ENCODE results near the gene TRPV4. TPM values are rescaled to one million over a fixed set of nuclear protein-coding genes. Genes with fewer than 3 reads are reported as not detected.

The TRPV4 gene
- total and polyA plus RNA-seq, 4 experiments from 2014 or later = 0.17 TPM; not detected in 3

DNA sequence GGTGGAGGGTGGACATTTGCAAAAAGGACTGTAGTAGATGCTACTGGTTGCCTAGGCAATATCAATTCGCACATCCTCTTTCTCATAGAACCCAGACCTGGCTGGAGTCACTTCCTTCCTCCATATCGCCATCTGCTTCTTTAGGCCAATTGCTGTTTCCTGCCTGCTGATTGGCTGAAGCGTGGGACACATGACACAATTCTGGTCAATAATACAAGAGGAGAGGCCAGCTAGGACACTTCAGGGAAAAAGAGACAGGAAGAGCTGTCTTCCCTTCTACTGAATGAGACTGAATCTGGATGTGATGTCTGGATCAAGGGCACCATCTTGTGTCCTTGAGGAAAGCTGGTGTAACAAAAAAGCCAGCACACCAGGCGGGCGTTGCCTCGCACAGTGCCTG lies 53.8 kb downstream of the TRPV4 start:
- Mint-ChIP-seq H3K36me3 (no peaks in the 10 kb centered on the region), H3K4me1 (peaks cover 5 to 6% (median 6%) of the 10 kb centered on the region in 4 donors), H3K4me3 (no peak overlapping the region), H3K9me3 (peaks cover 0 to 2% (median 0%) of the 10 kb centered on the region in 8 donors), H3K27me3 (peaks cover 3% of the 10 kb centered on the region in 2 donors), H3K27ac (no peak overlapping the region)
- Histone ChIP-seq H3K4me1 (ENCODE audit: insufficient read depth, low read length) (no peaks in the 10 kb centered on the region), H3K27me3 (ENCODE audit: insufficient read depth, low read length) (no peaks in the 10 kb centered on the region), H3K9me3 (ENCODE audit: control insufficient read depth in 1 of 2, low read length in 2 of 2) (no peaks in the 10 kb centered on the region), H3K27ac (ENCODE audit: low read depth, low read length) (no peak overlapping the region), H3K4me3 (ENCODE audit: low read length in 2 of 2) (no peak overlapping the region), H3K36me3 (ENCODE audit: insufficient read depth, low read length) (no peaks in the 10 kb centered on the region)
- CTCF ChIA-PET (ENCODE audit: partially characterized antibody) = interaction anchor here (2.6 to 2.7 kb wide), 2 partner anchors 182 to 346 kb away, joined by 7 to 16 read pairs; no protein-coding TSS in a partner anchor
- POLR2A ChIA-PET (ENCODE audit: partially characterized antibody) = no interaction called here
- intact Hi-C loops (cut with micrococcal nuclease) = no loop called here
- DNase-seq = no peak

DNA sequence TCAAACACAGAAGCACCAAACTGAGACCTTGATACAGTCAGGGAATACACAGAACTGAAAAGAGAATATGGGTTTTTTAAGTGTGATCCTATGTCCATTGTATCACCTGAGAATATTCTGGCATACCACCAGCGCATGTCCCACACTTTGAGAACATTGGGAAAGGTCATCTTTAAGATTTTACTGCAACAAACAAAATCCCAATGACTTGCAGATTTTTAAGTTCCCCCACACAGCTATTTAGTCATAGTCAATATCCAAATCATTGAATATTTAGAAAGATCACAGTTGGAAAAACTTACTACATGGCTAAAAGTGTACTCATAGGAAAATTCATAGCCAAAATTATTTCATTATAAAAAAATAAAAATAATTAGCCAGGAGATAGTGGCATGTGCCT lies 54.5 kb downstream of the TRPV4 start:
- CTCF ChIA-PET (ENCODE audit: partially characterized antibody) = interaction anchor here (1.5 to 2.7 kb wide), 3 partner anchors 182 to 351 kb away, joined by 6 to 16 read pairs (median 7); no protein-coding TSS in a partner anchor
- intact Hi-C loops (cut with micrococcal nuclease) = no loop called here
- Histone ChIP-seq H3K9me3 (ENCODE audit: control insufficient read depth in 1 of 2, low read length in 2 of 2) (no peaks in the 10 kb centered on the region), H3K4me1 (ENCODE audit: insufficient read depth, low read length) (no peaks in the 10 kb centered on the region), H3K27me3 (ENCODE audit: insufficient read depth, low read length) (no peaks in the 10 kb centered on the region), H3K4me3 (ENCODE audit: low read length in 2 of 2) (no peak overlapping the region), H3K36me3 (ENCODE audit: insufficient read depth, low read length) (no peaks in the 10 kb centered on the region), H3K27ac (ENCODE audit: low read depth, low read length) (no peak overlapping the region)
- Mint-ChIP-seq H3K4me3 (no peak overlapping the region), H3K27me3 (peaks cover 3% of the 10 kb centered on the region in 2 donors), H3K9me3 (peaks cover 0 to 2% (median 0%) of the 10 kb centered on the region in 8 donors), H3K27ac (no peak overlapping the region), H3K36me3 (no peaks in the 10 kb centered on the region), H3K4me1 (peaks cover 5 to 7% (median 6%) of the 10 kb centered on the region in 4 donors)
- DNase-seq = no peak
- POLR2A ChIA-PET (ENCODE audit: partially characterized antibody) = no interaction called here

- H3K4me1 Mint-ChIP-seq = peaks cover 5 to 9% (median 6%) of the 10 kb centered on the region in 4 donors
- ChIA-PET CTCF (ENCODE audit: partially characterized antibody) (interaction anchor here (0.5 to 2.7 kb wide), 7 partner anchors 29 to 530 kb away, joined by 3 to 16 read pairs (median 4); no protein-coding TSS in a partner anchor), POLR2A (ENCODE audit: partially characterized antibody) (no interaction called here)
- H3K9me3 ChIP-seq (ENCODE audit: control insufficient read depth in 1 of 2, low read length in 2 of 2) = no peaks in the 10 kb centered on the region
- no peaks in the 10 kb centered on the region for H3K27me3 ChIP-seq (ENCODE audit: insufficient read depth, low read length)
- H3K4me1 ChIP-seq (ENCODE audit: insufficient read depth, low read length) = no peaks in the 10 kb centered on the region
- H3K4me3 Mint-ChIP-seq = peak overlapping the region in 5 of 8 donors; percentile 5 to 66 (median 44)
- H3K27ac Mint-ChIP-seq = peak overlapping the region in 4 of 7 donors; percentile 2 to 83 (median 52)
- no peaks in the 10 kb centered on the region for H3K36me3 ChIP-seq (ENCODE audit: insufficient read depth, low read length)
- H3K27ac ChIP-seq (ENCODE audit: low read depth, low read length) = no peak overlapping the region
- no peaks in the 10 kb centered on the region for H3K36me3 Mint-ChIP-seq
- H3K4me3 ChIP-seq (ENCODE audit: low read length in 2 of 2) = no peak overlapping the region
- H3K9me3 Mint-ChIP-seq = peaks cover 0 to 2% (median 0%) of the 10 kb centered on the region in 8 donors
- intact Hi-C loops (cut with micrococcal nuclease) = no loop called here
- H3K27me3 Mint-ChIP-seq = peaks cover 2 to 3% of the 10 kb centered on the region in 2 donors
- peak in 4 of 5 donors; percentile 24 to 38 (median 32) for DNase-seq
Observed at GRCh38 chr12:109777544-109777943, 55.7 kb downstream of the TRPV4 start.

GRCh38 chr12:109776624-109777023 lies 56.6 kb downstream of the TRPV4 start:
- no peak overlapping the region for H3K4me3 Mint-ChIP-seq
- Histone ChIP-seq H3K27me3 (ENCODE audit: insufficient read depth, low read length) (no peaks in the 10 kb centered on the region), H3K36me3 (ENCODE audit: insufficient read depth, low read length) (no peaks in the 10 kb centered on the region), H3K9me3 (ENCODE audit: control insufficient read depth in 1 of 2, low read length in 2 of 2) (no peaks in the 10 kb centered on the region), H3K4me1 (ENCODE audit: insufficient read depth, low read length) (no peaks in the 10 kb centered on the region), H3K4me3 (ENCODE audit: low read length in 2 of 2) (no peak overlapping the region), H3K27ac (ENCODE audit: low read depth, low read length) (no peak overlapping the region)
- H3K27me3 Mint-ChIP-seq = peaks cover 1 to 3% of the 10 kb centered on the region in 2 donors
- peaks cover 5 to 9% (median 6%) of the 10 kb centered on the region in 4 donors for H3K4me1 Mint-ChIP-seq
- DNase-seq = no peak
- intact Hi-C loops (cut with micrococcal nuclease) = no loop called here
- ChIA-PET CTCF (ENCODE audit: partially characterized antibody) (interaction anchor here (1.2 to 5.6 kb wide), 4 partner anchors 178 to 349 kb away, joined by 4 to 63 read pairs (median 20); no protein-coding TSS in a partner anchor), POLR2A (ENCODE audit: partially characterized antibody) (no interaction called here)
- H3K9me3 Mint-ChIP-seq = peaks cover 0 to 2% (median 0%) of the 10 kb centered on the region in 8 donors
- no peaks in the 10 kb centered on the region for H3K36me3 Mint-ChIP-seq
- no peak overlapping the region for H3K27ac Mint-ChIP-seq

- Mint-ChIP-seq H3K4me3 (no peak overlapping the region), H3K27me3 (peaks cover 1 to 3% of the 10 kb centered on the region in 2 donors), H3K36me3 (no peaks in the 10 kb centered on the region), H3K4me1 (peaks cover 5 to 9% (median 6%) of the 10 kb centered on the region in 4 donors), H3K27ac (no peak overlapping the region), H3K9me3 (peaks cover 0 to 2% (median 0%) of the 10 kb centered on the region in 8 donors)
- no peaks in the 10 kb centered on the region for H3K9me3 ChIP-seq (ENCODE audit: control insufficient read depth in 1 of 2, low read length in 2 of 2)
- H3K27ac ChIP-seq (ENCODE audit: low read depth, low read length) = no peak overlapping the region
- peak; percentile 56 to 68 (median 61) for DNase-seq
- H3K4me1 ChIP-seq (ENCODE audit: insufficient read depth, low read length) = no peaks in the 10 kb centered on the region
- ChIA-PET POLR2A (ENCODE audit: partially characterized antibody) (no interaction called here), CTCF (ENCODE audit: partially characterized antibody) (interaction anchor here (1.0 to 5.6 kb wide), 11 partner anchors 10 to 353 kb away, joined by 3 to 63 read pairs (median 4); no protein-coding TSS in a partner anchor)
- no peaks in the 10 kb centered on the region for H3K27me3 ChIP-seq (ENCODE audit: insufficient read depth, low read length)
- no peak overlapping the region for H3K4me3 ChIP-seq (ENCODE audit: low read length in 2 of 2)
- H3K36me3 ChIP-seq (ENCODE audit: insufficient read depth, low read length) = no peaks in the 10 kb centered on the region
- intact Hi-C loops (cut with micrococcal nuclease) = loop anchor here (1.0 kb wide), 2 partner anchors 343 to 347 kb away; no protein-coding TSS in a partner anchor
Observed at GRCh38 chr12:109775172-109775881, 57.9 kb downstream of the TRPV4 start.

GRCh38 chr12:109773384-109774011 lies 59.7 kb downstream of the TRPV4 start:
- no peaks in the 10 kb centered on the region for H3K9me3 Mint-ChIP-seq
- H3K4me3 ChIP-seq (ENCODE audit: low read length in 2 of 2) = no peak overlapping the region
- H3K27me3 ChIP-seq (ENCODE audit: insufficient read depth, low read length) = no peaks in the 10 kb centered on the region
- H3K36me3 Mint-ChIP-seq = no peaks in the 10 kb centered on the region
- peak overlapping the region in 1 of 8 donors; percentile 2 for H3K4me3 Mint-ChIP-seq
- H3K4me1 ChIP-seq (ENCODE audit: insufficient read depth, low read length) = no peaks in the 10 kb centered on the region
- no peaks in the 10 kb centered on the region for H3K36me3 ChIP-seq (ENCODE audit: insufficient read depth, low read length)
- ChIA-PET POLR2A (ENCODE audit: partially characterized antibody) (no interaction called here), CTCF (ENCODE audit: partially characterized antibody) (interaction anchor here (0.6 to 5.6 kb wide), 10 partner anchors 8 to 342 kb away, joined by 3 to 63 read pairs (median 4); no protein-coding TSS in a partner anchor)
- no peak overlapping the region for H3K27ac ChIP-seq (ENCODE audit: low read depth, low read length)
- H3K4me1 Mint-ChIP-seq = peaks cover 5 to 9% (median 6%) of the 10 kb centered on the region in 4 donors
- H3K27me3 Mint-ChIP-seq = peaks cover 1 to 3% of the 10 kb centered on the region in 2 donors
- intact Hi-C loops (cut with micrococcal nuclease) = no loop called here
- H3K27ac Mint-ChIP-seq = no peak overlapping the region
- H3K9me3 ChIP-seq (ENCODE audit: control insufficient read depth in 1 of 2, low read length in 2 of 2) = no peaks in the 10 kb centered on the region
- no peak for DNase-seq

Data from CD4-positive, alpha-beta memory T cell (primary cell).